OCI-LY1 (cell line): ENCODE measurements around the gene FNDC4.

ENCODE experiments used
- CTCF ChIP-seq: fragments of 200-600 bp; sonication (generic), shearing (Covaris generic); IDR thresholded peaks from 2 replicates; pipeline ENCODE4 v1.5.1; 2017; ENCODE audit warnings: mild to moderate bottlenecking, antibody characterized with exemption, low read length, moderate library complexity, mixed read lengths
- EZH2 ChIP-seq: fragments of 200-600 bp; sonication (generic), shearing (Covaris generic); IDR thresholded peaks from 2 replicates; pipeline ENCODE4 v1.8.0; 2017; ENCODE audit warnings: borderline replicate concordance, mixed run types, mild to moderate bottlenecking, antibody characterized with exemption, low read length, moderate library complexity, mixed read lengths

GRCh38 chr2:27442920-27443282 is 52.1 kb downstream of the FNDC4 start:
- TF ChIP-seq CTCF (no peak), EZH2 (no peak)
